Astrocyte (in vitro differentiated cells and primary cell): ENCODE data around the gene SPATA20. TPM values are rescaled to one million over a fixed set of nuclear protein-coding genes. Genes with fewer than 3 reads are reported as not detected.

ENCODE experiments used
- DNase-seq: peaks from one replicate; pipeline ENCODE4 v3.0.0-alpha.2; 2010; ENCODE audit warnings: low read depth
- FAIRE-seq: peaks from 2 replicates; lab custom pipeline; 2011; peaks lifted over from hg19 to GRCh38; lab: Jason Lieb, UNC
- H2AFZ ChIP-seq: 2 replicates; pipeline ENCODE4 v1.6.0; 2012; ENCODE audit warnings: low read depth, low read length, inconsistent platforms
- H3K27ac ChIP-seq: 2 replicates; pipeline ENCODE4 v1.5.1; 2011; ENCODE audit warnings: low read depth, low read length, inconsistent platforms
- H3K27me3 ChIP-seq: 2 replicates; pipeline ENCODE4 v1.6.0; 2011; ENCODE audit warnings: low read length, inconsistent platforms; ENCODE audit not compliant: insufficient read depth
- H3K36me3 ChIP-seq: 2 replicates; pipeline ENCODE4 v1.5.1; 2011; ENCODE audit warnings: low read length, inconsistent platforms; ENCODE audit not compliant: insufficient read depth
- H3K4me1 ChIP-seq: 2 replicates; pipeline ENCODE4 v1.5.1; 2011; ENCODE audit warnings: low read length, inconsistent platforms; ENCODE audit not compliant: insufficient read depth
- H3K4me2 ChIP-seq: 2 replicates; pipeline ENCODE4 v1.6.0; 2012; ENCODE audit warnings: low read length, inconsistent platforms
- H3K4me3 ChIP-seq: 2 replicates; pipeline ENCODE4 v1.5.1; 2011; ENCODE audit warnings: low read depth, mild to moderate bottlenecking, low read length, inconsistent platforms; ENCODE audit not compliant: insufficient read depth
- H3K79me2 ChIP-seq: 2 replicates; pipeline ENCODE4 v1.6.0; 2012; ENCODE audit warnings: mild to moderate bottlenecking, low read length, inconsistent platforms; ENCODE audit not compliant: insufficient read depth
- H3K9ac ChIP-seq: 2 replicates; pipeline ENCODE4 v1.6.0; 2012; ENCODE audit warnings: mild to moderate bottlenecking, low read length, inconsistent platforms
- H3K9me3 ChIP-seq: 2 replicates; pipeline ENCODE4 v1.5.1; 2012; ENCODE audit warnings: low read depth, mild to moderate bottlenecking, low read length, inconsistent platforms; ENCODE audit not compliant: insufficient read depth
- H4K20me1 ChIP-seq: 2 replicates; pipeline ENCODE4 v1.6.0; 2012; ENCODE audit warnings: low read length, inconsistent platforms; ENCODE audit not compliant: insufficient read depth
- H3K27ac Mint-ChIP-seq: one replicate; pipeline ENCODE4 v1.8.0; 2021; ENCODE audit warnings: mild to moderate bottlenecking, mixed read lengths; ENCODE audit not compliant: unreplicated experiment
- H3K27me3 Mint-ChIP-seq: one replicate; pipeline ENCODE4 v1.8.0; 2021; ENCODE audit warnings: low read depth, mixed read lengths; ENCODE audit not compliant: unreplicated experiment
- H3K36me3 Mint-ChIP-seq: one replicate; pipeline ENCODE4 v1.8.0; 2021; ENCODE audit warnings: low read depth, mixed read lengths; ENCODE audit not compliant: unreplicated experiment
- H3K4me1 Mint-ChIP-seq: one replicate; pipeline ENCODE4 v1.8.0; 2021; ENCODE audit warnings: low read depth, mixed read lengths; ENCODE audit not compliant: unreplicated experiment
- H3K4me3 Mint-ChIP-seq: one replicate; pipeline ENCODE4 v1.8.0; 2021; ENCODE audit warnings: mild to moderate bottlenecking, moderate library complexity, mixed read lengths; ENCODE audit not compliant: unreplicated experiment
- H3K9me3 Mint-ChIP-seq: one replicate; pipeline ENCODE4 v1.8.0; 2021; ENCODE audit warnings: mild to moderate bottlenecking, mixed read lengths; ENCODE audit not compliant: unreplicated experiment
- EZH2 ChIP-seq: IDR thresholded peaks from 2 replicates; pipeline ENCODE4 v1.6.1; 2012; ENCODE audit warnings: mild to moderate bottlenecking, low read length, inconsistent platforms; ENCODE audit not compliant: insufficient read depth
- total RNA-seq: library from RNA; stranded (reverse); gene quantifications from 2 replicates; pipeline ENCODE4 v1.2.1, GENCODE V29; 2021
- TF ChIP-seq, protein P1 (sequence below): IDR thresholded peaks from 2 replicates; pipeline ENCODE4 v1.5.1; 2011; ENCODE audit warnings: low read depth, mild to moderate bottlenecking, inconsistent platforms, low read length, moderate library complexity; ENCODE audit not compliant: insufficient read depth

SPATA20 gene
- total RNA-seq, 1 donor from 2014 or later: 32.0 TPM

DNA sequence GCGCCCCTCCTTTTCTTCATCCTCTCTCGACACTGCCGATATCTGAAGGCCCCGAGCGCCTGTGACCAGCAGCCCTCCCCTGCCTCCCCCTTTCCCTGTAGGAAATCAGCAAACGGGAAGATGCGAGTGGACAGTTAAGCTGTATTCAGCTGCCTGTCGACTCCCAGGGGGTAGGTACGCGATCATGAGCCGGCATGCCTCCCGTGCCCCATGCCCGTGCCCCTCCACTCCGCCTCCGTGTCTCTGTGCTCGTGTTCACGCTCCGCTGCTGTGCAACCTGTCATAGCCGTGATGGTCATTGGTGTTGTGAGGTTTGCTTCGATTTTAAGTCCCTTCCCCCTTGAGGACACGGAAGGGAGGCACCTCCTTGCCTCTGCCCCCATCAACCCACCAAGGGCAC is 47.9 kb downstream of the SPATA20 start:
- no peak overlapping the region for H3K4me3 Mint-ChIP-seq
- Histone ChIP-seq H3K27me3 (no peaks in the 10 kb centered on the region), H3K27ac (no peak overlapping the region), H3K4me1 (no peaks in the 10 kb centered on the region), H3K4me3 (no peak overlapping the region), H3K9ac (no peak overlapping the region), H3K79me2 (no peaks in the 10 kb centered on the region), H2AFZ (no peak overlapping the region), H3K4me2 (no peak overlapping the region), H4K20me1 (no peaks in the 10 kb centered on the region), H3K36me3 (no peaks in the 10 kb centered on the region), H3K9me3 (no peaks in the 10 kb centered on the region)
- no peak for FAIRE-seq
- TF ChIP-seq, protein P1, sequence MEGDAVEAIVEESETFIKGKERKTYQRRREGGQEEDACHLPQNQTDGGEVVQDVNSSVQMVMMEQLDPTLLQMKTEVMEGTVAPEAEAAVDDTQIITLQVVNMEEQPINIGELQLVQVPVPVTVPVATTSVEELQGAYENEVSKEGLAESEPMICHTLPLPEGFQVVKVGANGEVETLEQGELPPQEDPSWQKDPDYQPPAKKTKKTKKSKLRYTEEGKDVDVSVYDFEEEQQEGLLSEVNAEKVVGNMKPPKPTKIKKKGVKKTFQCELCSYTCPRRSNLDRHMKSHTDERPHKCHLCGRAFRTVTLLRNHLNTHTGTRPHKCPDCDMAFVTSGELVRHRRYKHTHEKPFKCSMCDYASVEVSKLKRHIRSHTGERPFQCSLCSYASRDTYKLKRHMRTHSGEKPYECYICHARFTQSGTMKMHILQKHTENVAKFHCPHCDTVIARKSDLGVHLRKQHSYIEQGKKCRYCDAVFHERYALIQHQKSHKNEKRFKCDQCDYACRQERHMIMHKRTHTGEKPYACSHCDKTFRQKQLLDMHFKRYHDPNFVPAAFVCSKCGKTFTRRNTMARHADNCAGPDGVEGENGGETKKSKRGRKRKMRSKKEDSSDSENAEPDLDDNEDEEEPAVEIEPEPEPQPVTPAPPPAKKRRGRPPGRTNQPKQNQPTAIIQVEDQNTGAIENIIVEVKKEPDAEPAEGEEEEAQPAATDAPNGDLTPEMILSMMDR: no peak
- no peak for TF ChIP-seq EZH2
- H3K36me3 Mint-ChIP-seq: no peaks in the 10 kb centered on the region
- peaks cover 44% of the 10 kb centered on the region for H3K27me3 Mint-ChIP-seq
- no peaks in the 10 kb centered on the region for H3K4me1 Mint-ChIP-seq
- H3K27ac Mint-ChIP-seq: no peak overlapping the region
- no peaks in the 10 kb centered on the region for H3K9me3 Mint-ChIP-seq
- no peak for DNase-seq

DNA sequence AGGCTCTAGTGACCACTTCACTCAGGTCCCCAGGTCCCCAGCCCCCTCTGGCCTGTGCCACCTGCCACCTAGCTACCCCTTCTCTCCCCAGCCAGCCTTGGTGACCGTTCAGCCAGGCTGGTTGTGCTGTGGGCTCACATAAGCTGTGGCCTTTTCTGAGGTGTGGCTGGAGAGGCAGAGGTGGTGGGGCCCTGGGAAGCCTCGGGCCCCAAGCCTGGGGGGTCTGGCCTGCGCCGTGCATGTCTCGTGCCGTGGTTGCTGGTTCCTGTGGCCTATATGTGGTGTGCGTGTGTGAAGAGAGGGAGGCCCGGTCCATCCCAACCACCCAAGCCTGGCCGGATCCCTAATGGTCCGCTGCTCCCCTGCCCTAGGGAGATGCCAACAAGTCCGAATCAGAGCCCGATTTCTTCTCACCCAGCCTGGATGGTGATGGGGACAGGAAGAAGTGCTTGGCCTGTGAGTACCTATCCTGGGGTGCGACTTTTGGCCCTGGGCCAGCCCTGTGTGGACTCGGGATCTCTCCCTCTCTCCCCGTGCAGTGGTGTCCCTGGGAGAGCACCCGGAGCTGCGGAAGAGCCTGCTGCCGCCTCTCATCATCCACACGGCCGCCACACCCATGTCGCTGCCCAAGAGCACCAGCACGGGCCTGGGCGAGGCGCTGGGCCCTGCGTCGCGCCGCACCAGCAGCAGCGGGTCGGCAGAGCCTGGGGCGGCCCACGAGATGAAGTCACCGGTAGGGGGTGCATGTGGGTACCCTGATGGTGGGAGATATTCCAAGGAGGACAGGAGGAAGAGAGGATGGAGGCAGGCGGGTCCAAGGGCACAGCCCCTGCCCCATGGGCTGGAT is 49.4 kb downstream of the SPATA20 start:
- Histone ChIP-seq H3K4me1 (no peaks in the 10 kb centered on the region), H3K27me3 (no peaks in the 10 kb centered on the region), H3K9me3 (no peaks in the 10 kb centered on the region), H3K4me2 (no peak overlapping the region), H3K36me3 (no peaks in the 10 kb centered on the region), H3K4me3 (no peak overlapping the region), H3K27ac (no peak overlapping the region), H3K79me2 (no peaks in the 10 kb centered on the region), H3K9ac (no peak overlapping the region), H2AFZ (no peak overlapping the region), H4K20me1 (no peaks in the 10 kb centered on the region)
- no peak for DNase-seq
- TF ChIP-seq, protein P1: no peak
- no peak for TF ChIP-seq EZH2
- FAIRE-seq: no peak
- no peak overlapping the region for H3K4me3 Mint-ChIP-seq
- H3K9me3 Mint-ChIP-seq: no peaks in the 10 kb centered on the region
- H3K27ac Mint-ChIP-seq: no peak overlapping the region
- no peaks in the 10 kb centered on the region for H3K36me3 Mint-ChIP-seq
- H3K4me1 Mint-ChIP-seq: no peaks in the 10 kb centered on the region
- H3K27me3 Mint-ChIP-seq: peaks cover 39% of the 10 kb centered on the region

DNA sequence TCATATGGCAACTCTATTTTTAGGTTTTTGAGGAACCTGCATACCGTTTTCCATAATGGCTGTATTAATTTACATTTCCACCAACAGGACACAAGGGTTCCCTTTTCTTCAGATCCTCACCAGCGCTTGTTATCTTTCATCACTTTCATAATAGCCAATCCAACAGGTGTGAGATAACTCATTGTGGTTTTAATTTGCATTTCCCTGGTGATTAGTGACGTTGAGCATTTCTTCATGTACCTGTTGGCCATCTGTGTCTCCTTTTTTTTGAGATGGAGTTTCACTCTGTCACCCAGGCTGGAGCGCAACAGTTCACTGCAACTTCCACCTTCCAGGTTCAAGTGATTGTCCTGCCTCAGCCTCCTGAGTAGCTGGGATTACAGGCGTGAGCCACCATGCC is 51.5 kb downstream of the SPATA20 start:
- no peaks in the 10 kb centered on the region for H4K20me1 ChIP-seq
- no peak overlapping the region for H3K27ac ChIP-seq
- no peak overlapping the region for H3K4me2 ChIP-seq
- Mint-ChIP-seq H3K27me3 (peaks cover 41% of the 10 kb centered on the region), H3K27ac (no peak overlapping the region), H3K36me3 (no peaks in the 10 kb centered on the region), H3K9me3 (no peaks in the 10 kb centered on the region), H3K4me1 (no peaks in the 10 kb centered on the region), H3K4me3 (no peak overlapping the region)
- no peak for DNase-seq
- FAIRE-seq: no peak
- no peaks in the 10 kb centered on the region for H3K36me3 ChIP-seq
- H3K9ac ChIP-seq: no peak overlapping the region
- H3K4me1 ChIP-seq: no peaks in the 10 kb centered on the region
- no peaks in the 10 kb centered on the region for H3K79me2 ChIP-seq
- H2AFZ ChIP-seq: no peak overlapping the region
- no peaks in the 10 kb centered on the region for H3K27me3 ChIP-seq
- no peaks in the 10 kb centered on the region for H3K9me3 ChIP-seq
- TF ChIP-seq EZH2: no peak
- TF ChIP-seq, protein P1: no peak
- no peak overlapping the region for H3K4me3 ChIP-seq
